ENCODE measurements around the gene HBD. TPM values are rescaled to one million over a fixed set of nuclear protein-coding genes. Genes with fewer than 3 reads are reported as not detected.

HBD gene
- total and polyA plus RNA-seq, 9 of the 15 experiments (the other 6 are each of a cell fraction or from before 2014, with no cell fraction given) = 11.8 to 169 (median 36.0) TPM

DNA sequence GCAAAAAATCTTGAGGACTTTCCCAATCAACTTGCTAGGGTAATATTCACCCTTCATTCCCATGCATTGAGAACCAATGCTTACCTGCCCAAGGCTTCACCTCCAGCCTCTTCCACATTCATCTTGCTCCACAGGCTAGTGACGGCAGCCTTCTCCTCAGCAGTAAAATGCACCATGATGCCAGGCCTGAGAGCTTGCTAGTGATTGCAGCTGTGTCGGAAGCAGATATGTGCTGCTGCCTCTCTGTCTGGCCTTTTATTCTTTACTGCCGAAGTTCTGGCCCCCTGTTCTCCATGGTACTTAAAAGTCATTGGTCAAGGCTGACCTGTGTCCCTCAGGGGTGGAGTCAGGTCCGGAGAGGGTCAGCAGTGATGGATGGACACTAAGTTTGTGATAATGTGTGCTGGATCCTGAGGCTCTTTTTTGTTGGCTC, 35.4 kb upstream of the HBD start, which contains the start of gene HBE1 (continued):
- TF ChIP-seq MAFG (tag; conservative IDR thresholded peaks at IDR 0.05) (no peak), RBFOX2 (IDR thresholded peaks at IDR 0.05; ENCODE audit: low read depth, low read length) (peak; percentile 75), MXI1 (IDR thresholded peaks at IDR 0.05; ENCODE audit: low read depth, low read length) (no peak), ZNF384 (IDR thresholded peaks at IDR 0.05; ENCODE audit: low read depth, low read length) (no peak), MTA3 (IDR thresholded peaks at IDR 0.05; ENCODE audit: borderline replicate concordance) (peak; percentile 73; the same call in 1 of the 2 replicates), PRMT5 (CRISPR knock-in tag; IDR thresholded peaks at IDR 0.05) (no peak), ZFPM2 (CRISPR knock-in tag; IDR thresholded peaks at IDR 0.05) (no peak), ZNF551 (CRISPR knock-in tag; IDR thresholded peaks at IDR 0.05) (no peak), FOXK2 (conservative IDR thresholded peaks at IDR 0.05 in 1 of 2, IDR thresholded peaks at IDR 0.05 in 1 of 2; ENCODE audit: low read depth in 2 of 2) (no peak), SRSF7 (optimal IDR thresholded peaks at IDR 0.05; ENCODE audit: low read depth, low read length) (no peak), SFPQ (IDR thresholded peaks at IDR 0.05; ENCODE audit: low read depth, low read length) (no peak), PKNOX1 (IDR thresholded peaks at IDR 0.05) (peak; percentile 79; the same call in 1 of the 2 replicates), POLR2B (IDR thresholded peaks at IDR 0.05; ENCODE audit: low read depth, partially characterized antibody) (peak; percentile 76), GMEB1 (CRISPR knock-in tag; IDR thresholded peaks at IDR 0.05) (no peak), NR4A1 (CRISPR knock-in tag; IDR thresholded peaks at IDR 0.05) (no peak), NR4A1 (tag; IDR thresholded peaks at IDR 0.05) (peak; percentile 67), HDAC6 (IDR thresholded peaks at IDR 0.05; ENCODE audit: low read depth, low read length) (no peak), NR2F6 (CRISPR knock-in tag; IDR thresholded peaks at IDR 0.05) (no peak), HNRNPL (IDR thresholded peaks at IDR 0.05; ENCODE audit: low read depth, low read length) (no peak), MEF2A (IDR thresholded peaks at IDR 0.05; ENCODE audit: control insufficient read depth, low read depth, low read length) (no peak), TCF7L2 (IDR thresholded peaks at IDR 0.05; ENCODE audit: low read depth, low read length) (no peak)
- TF ChIP-seq, protein P1, sequence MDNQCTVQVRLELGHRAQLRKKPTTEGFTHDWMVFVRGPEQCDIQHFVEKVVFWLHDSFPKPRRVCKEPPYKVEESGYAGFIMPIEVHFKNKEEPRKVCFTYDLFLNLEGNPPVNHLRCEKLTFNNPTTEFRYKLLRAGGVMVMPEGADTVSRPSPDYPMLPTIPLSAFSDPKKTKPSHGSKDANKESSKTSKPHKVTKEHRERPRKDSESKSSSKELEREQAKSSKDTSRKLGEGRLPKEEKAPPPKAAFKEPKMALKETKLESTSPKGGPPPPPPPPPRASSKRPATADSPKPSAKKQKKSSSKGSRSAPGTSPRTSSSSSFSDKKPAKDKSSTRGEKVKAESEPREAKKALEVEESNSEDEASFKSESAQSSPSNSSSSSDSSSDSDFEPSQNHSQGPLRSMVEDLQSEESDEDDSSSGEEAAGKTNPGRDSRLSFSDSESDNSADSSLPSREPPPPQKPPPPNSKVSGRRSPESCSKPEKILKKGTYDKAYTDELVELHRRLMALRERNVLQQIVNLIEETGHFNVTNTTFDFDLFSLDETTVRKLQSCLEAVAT (IDR thresholded peaks at IDR 0.05) = peak; percentile 70 to 85; a peak in 3 of 4 replicates
- TF ChIP-seq, protein P2, sequence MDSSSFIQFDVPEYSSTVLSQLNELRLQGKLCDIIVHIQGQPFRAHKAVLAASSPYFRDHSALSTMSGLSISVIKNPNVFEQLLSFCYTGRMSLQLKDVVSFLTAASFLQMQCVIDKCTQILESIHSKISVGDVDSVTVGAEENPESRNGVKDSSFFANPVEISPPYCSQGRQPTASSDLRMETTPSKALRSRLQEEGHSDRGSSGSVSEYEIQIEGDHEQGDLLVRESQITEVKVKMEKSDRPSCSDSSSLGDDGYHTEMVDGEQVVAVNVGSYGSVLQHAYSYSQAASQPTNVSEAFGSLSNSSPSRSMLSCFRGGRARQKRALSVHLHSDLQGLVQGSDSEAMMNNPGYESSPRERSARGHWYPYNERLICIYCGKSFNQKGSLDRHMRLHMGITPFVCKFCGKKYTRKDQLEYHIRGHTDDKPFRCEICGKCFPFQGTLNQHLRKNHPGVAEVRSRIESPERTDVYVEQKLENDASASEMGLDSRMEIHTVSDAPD (CRISPR knock-in tag; IDR thresholded peaks at IDR 0.05) = no peak

Data from K562 (cell line).